ENCODE data around the gene GUCD1. TPM values are rescaled to one million over a fixed set of nuclear protein-coding genes. Genes with fewer than 3 reads are reported as not detected.

The GUCD1 gene
- total RNA-seq, 2 experiments from 2014 or later = 103 to 104 TPM

- peaks cover 57% of the 10 kb centered on the region for H3K27me3 Mint-ChIP-seq
- no peak overlapping the region for H3K27ac Mint-ChIP-seq
- H3K4me3 Mint-ChIP-seq = no peak overlapping the region
These were observed 59.6 kb downstream of the GUCD1 start for GRCh38 chr22:24495365-24495675.

DNA sequence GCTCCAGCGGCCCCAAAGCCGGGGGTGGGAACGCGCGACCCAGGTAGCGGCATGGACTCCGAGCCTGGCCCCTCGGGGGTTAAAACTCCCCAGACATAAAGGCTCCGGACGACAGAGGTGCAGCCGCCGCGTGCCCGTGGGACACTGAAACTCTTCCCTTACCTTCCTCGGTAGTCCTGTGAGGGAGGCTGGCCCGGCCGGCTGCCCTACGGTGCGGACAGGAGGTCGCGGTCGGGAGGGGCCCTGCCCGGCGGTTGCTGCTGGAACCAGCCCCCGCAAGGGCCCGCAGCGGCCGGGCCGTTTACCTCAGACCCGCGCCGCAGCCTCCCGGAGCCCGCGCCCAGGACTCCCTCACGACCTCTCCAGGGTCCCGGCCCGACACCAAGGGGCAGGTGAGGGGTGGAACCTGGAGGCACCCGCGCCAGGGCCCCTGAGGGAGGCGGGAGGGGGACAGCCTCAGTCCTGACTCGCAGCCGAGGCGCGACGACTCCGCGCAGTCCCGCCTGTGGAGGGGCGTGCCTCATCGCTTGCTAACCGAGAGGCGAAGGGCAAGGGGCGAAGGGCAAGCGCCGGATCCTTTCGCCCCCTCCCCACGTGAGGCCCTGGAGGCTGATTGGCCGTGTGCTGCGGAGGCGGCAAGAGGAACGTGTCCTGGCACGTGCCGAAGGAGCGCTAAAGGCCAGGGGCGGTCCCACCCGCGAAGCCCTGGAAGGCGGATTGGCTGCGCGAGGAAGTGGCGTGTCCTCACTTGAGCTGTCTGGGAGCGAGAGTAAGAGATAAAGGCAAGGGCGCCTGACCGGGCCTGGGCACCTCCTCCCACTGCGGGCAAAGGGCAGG is 60.2 kb downstream of the GUCD1 start, which contains the start of gene UPB1:
Gene UPB1 (plus strand): TSS at position 805 of the 837 bp plus-strand sequence. CDS start 72 bp downstream, outside the sequence.
- H3K4me1 Mint-ChIP-seq = peaks cover 11% of the 10 kb centered on the region
- H3K27me3 Mint-ChIP-seq = peaks cover 58% of the 10 kb centered on the region
- H3K4me3 Mint-ChIP-seq = no peak within 1 kb of the TSS
- H3K9me3 Mint-ChIP-seq = no peaks in the 10 kb centered on the region
- H3K27ac Mint-ChIP-seq = no peak within 1 kb of the TSS
- no peak for DNase-seq
- ATAC-seq (ENCODE audit: low read depth) = no peak
- POLR2A ChIA-PET = no interaction called here
- H3K36me3 Mint-ChIP-seq = no peaks in the 10 kb centered on the region

More at GRCh38 chr22:24495365-24495675, 59.6 kb downstream of the GUCD1 start:
- POLR2A ChIA-PET = no interaction called here
- no peaks in the 10 kb centered on the region for H3K9me3 Mint-ChIP-seq
- peaks cover 11% of the 10 kb centered on the region for H3K4me1 Mint-ChIP-seq
- H3K36me3 Mint-ChIP-seq = no peaks in the 10 kb centered on the region
- DNase-seq = no peak
- no peak for ATAC-seq (ENCODE audit: low read depth)

DNA sequence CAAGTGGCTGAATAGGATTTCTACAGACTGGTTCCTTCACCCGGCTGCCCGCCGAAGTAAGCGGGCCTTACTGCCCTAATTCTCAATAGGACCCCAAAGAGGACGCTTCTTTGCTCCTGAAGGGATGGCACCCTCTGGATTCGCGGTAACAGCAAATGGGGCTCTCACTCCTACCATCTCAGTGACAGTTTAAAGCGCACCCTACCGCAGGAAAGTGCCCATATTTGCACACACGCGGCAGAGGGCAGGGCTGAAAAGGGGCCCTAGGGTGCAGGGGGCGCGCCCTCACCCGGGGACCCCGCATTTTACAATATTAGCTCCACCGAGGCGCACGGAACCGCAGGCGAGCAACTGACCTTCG is 60.8 kb downstream of the GUCD1 start:
- no peak for ATAC-seq (ENCODE audit: low read depth)
- H3K27me3 Mint-ChIP-seq = peaks cover 58% of the 10 kb centered on the region
- no peaks in the 10 kb centered on the region for H3K9me3 Mint-ChIP-seq
- H3K4me1 Mint-ChIP-seq = peaks cover 11% of the 10 kb centered on the region
- H3K27ac Mint-ChIP-seq = no peak overlapping the region
- POLR2A ChIA-PET = no interaction called here
- no peak overlapping the region for H3K4me3 Mint-ChIP-seq
- DNase-seq = no peak
- H3K36me3 Mint-ChIP-seq = no peaks in the 10 kb centered on the region

GRCh38 chr22:24492391-24492790 is 62.5 kb downstream of the GUCD1 start:
- POLR2A ChIA-PET = no interaction called here
- no peak overlapping the region for H3K27ac Mint-ChIP-seq
- no peaks in the 10 kb centered on the region for H3K36me3 Mint-ChIP-seq
- DNase-seq (no peak), ATAC-seq (ENCODE audit: low read depth) (no peak)
- no peaks in the 10 kb centered on the region for H3K9me3 Mint-ChIP-seq
- peaks cover 56% of the 10 kb centered on the region for H3K27me3 Mint-ChIP-seq
- no peaks in the 10 kb centered on the region for H3K4me1 Mint-ChIP-seq
- no peak overlapping the region for H3K4me3 Mint-ChIP-seq

Other genes starting within 250 kb of the GUCD1 start
- gene ADORA2A, start 127.5 kb downstream of the GUCD1 start, total RNA-seq = 10 to 100 TPM; 29.1 to 30.3 TPM
- gene UPB1, start 59.8 kb downstream of the GUCD1 start, total RNA-seq = under 1 TPM; 0.30 to 0.34 TPM
- gene SNRPD3, start 861 bp upstream of the GUCD1 start, total RNA-seq = 100 to 1,000 TPM; 108 to 110 TPM
- gene LRRC75B, start 37.9 kb upstream of the GUCD1 start, total RNA-seq = 1 to 10 TPM; 2.2 to 3.2 TPM
- gene GGT1, start 48.1 kb upstream of the GUCD1 start, total RNA-seq = 10 to 100 TPM; 25.4 to 25.7 TPM
- not detected for gene PIWIL3, start 219.6 kb upstream of the GUCD1 start, total RNA-seq